Spleen (tissue), 11 donors: ENCODE data around the gene C1QA. TPM values are rescaled to one million over a fixed set of nuclear protein-coding genes. Genes with fewer than 3 reads are reported as not detected.

ENCODE experiments used
- DNase-seq: peaks from one replicate; pipeline ENCODE4 v3.0.0-alpha.2; 2020
- H3K27ac ChIP-seq, 8 donors: fragments of 200-600 bp; sonication (generic) in 7 of 8; 1 replicate in 4 of 8; 2 replicates in 4 of 8; pipeline versions ENCODE4 v1.5.0 to v1.8.0; 2016 to 2021; ENCODE audit warnings: inconsistent platforms in 4 of 8, mild to moderate bottlenecking in 4 of 8, moderate library complexity in 1 of 8
- H3K27me3 ChIP-seq, 7 donors: fragments of 200-600 bp; sonication (generic) in 6 of 7; replicated peaks in 1 of 7; 1 replicate in 4 of 7; 2 replicates in 3 of 7; pipeline versions ENCODE4 v1.5.0 to v1.8.0; 2016 to 2021; ENCODE audit warnings: inconsistent platforms in 3 of 7, mild to moderate bottlenecking in 1 of 7
- H3K36me3 ChIP-seq, 6 donors: fragments of 200-600 bp; sonication (generic) in 5 of 6; 1 replicate in 4 of 6; 2 replicates in 2 of 6; pipeline versions ENCODE4 v1.5.0 to v1.8.0; 2016 to 2021; ENCODE audit warnings: inconsistent platforms in 2 of 6
- H3K4me1 ChIP-seq, 6 donors: fragments of 200-600 bp; sonication (generic) in 5 of 6; 1 replicate in 3 of 6; 2 replicates in 3 of 6; pipeline versions ENCODE4 v1.5.0 to v1.8.0; 2016 to 2021; ENCODE audit warnings: inconsistent platforms in 3 of 6
- H3K4me3 ChIP-seq, 8 donors: fragments of 200-600 bp; sonication (generic) in 7 of 8; 1 replicate in 4 of 8; 2 replicates in 4 of 8; pipeline versions ENCODE4 v1.5.0 to v1.8.0; 2016 to 2021; ENCODE audit warnings: inconsistent platforms in 4 of 8, mild to moderate bottlenecking in 4 of 8, moderate library complexity in 2 of 8
- H3K9me3 ChIP-seq, 8 donors: fragments of 200-600 bp; sonication (generic) in 7 of 8; 1 replicate in 4 of 8; 2 replicates in 4 of 8; pipeline versions ENCODE4 v1.5.0 to v1.8.0; 2016 to 2021; ENCODE audit warnings: inconsistent platforms in 4 of 8
- POLR2A ChIP-seq, 3 donors: fragments of 450-650 bp; IDR thresholded peaks; one replicate each; pipeline ENCODE4 v1.5.1; 2017; ENCODE audit warnings: antibody characterized with exemption in 3 of 3, mild to moderate bottlenecking in 1 of 3
- POLR2AphosphoS5 ChIP-seq, 3 donors: sonication (generic); formaldehyde crosslinking; IDR thresholded peaks; one replicate each; pipeline ENCODE4 v1.5.1; 2017; ENCODE audit warnings: antibody characterized with exemption in 3 of 3
- intact Hi-C: fragments of 100-400 bp; cut with DNase I; formaldehyde crosslinking; loops from one replicate; pipeline ENCODE4 v1.15.0; 2023; ENCODE audit warnings: low total_unique reads
- microRNA-seq, 3 donors: library from miRNA; unstranded; fragments of <30 nt; microRNA quantifications; one replicate each; pipeline versions ENCODE4 to v1.1.0, GENCODE V29; 2019 to 2020
- polyA plus RNA-seq, 3 donors: library from polyadenylated mRNA; stranded (reverse); fragments of 200-250 nt; gene quantifications; one replicate each; pipeline ENCODE4 v1.2.1, GENCODE V29; 2013
- small RNA-seq, 4 donors: library from RNA; depleted of rRNA; stranded (forward); fragments of <200 nt; gene quantifications; one replicate each; pipeline ENCODE3, GENCODE V24; 2016
- total RNA-seq, 7 donors: library from RNA; depleted of rRNA in 3 of 7; stranded (reverse); fragments of >200 nt in 3 of 7; fragmentation: NEBNext Ultra II Directional in 4 of 7; extraction: Animal tissue kit (Norgen Biotek cat#: 25700) in 4 of 7; gene quantifications; one replicate each; pipeline versions ENCODE4 v1.1.0 to v1.2.1, GENCODE V29; 2016 to 2021
- TF ChIP-seq, protein P1 (sequence below), 11 experiments: fragments of 200-600 bp in 7 of 11; fragments of 450-650 bp in 4 of 11; sonication (generic) in 4 of 11; IDR thresholded peaks in 8 of 11; conservative IDR thresholded peaks in 3 of 11; 1 replicate in 7 of 11; 2 replicates in 4 of 11; pipeline versions ENCODE4 v1.4.0 to v1.8.0; 2016 to 2021; ENCODE audit warnings: antibody characterized with exemption in 11 of 11, inconsistent platforms in 4 of 11, mild to moderate bottlenecking in 1 of 11
- donor health status: healthy with polysubstance abuse.
- donor health status: DM: no; HTN: no; CAD: no; lungs with moderate emphysema.
- donor health status: DM: no; HTN: no; CAD: no.
- donor health status: Bipolar disorder and iron deficiency.
- donor health status: healthy.
- donor health status: DM: no; HTN: no; CAD: no.
- donor health status: DM: yes; HTN: yes; CAD: no.

The C1QA gene
- total and polyA plus RNA-seq, 10 donors = 296 to 1,485 (median 925) TPM

- Histone ChIP-seq H3K27me3 (peaks cover 0 to 29% (median 0%) of the 10 kb centered on the region in 7 donors), H3K9me3 (no peaks in the 10 kb centered on the region), H3K4me1 (no peaks in the 10 kb centered on the region), H3K27ac (no peak overlapping the region), H3K36me3 (no peaks in the 10 kb centered on the region), H3K4me3 (no peak overlapping the region)
- no peak for DNase-seq
- TF ChIP-seq POLR2A (IDR thresholded peaks at IDR 0.05) (no peak), POLR2AphosphoS5 (IDR thresholded peaks at IDR 0.05) (no peak)
- TF ChIP-seq, protein P1, sequence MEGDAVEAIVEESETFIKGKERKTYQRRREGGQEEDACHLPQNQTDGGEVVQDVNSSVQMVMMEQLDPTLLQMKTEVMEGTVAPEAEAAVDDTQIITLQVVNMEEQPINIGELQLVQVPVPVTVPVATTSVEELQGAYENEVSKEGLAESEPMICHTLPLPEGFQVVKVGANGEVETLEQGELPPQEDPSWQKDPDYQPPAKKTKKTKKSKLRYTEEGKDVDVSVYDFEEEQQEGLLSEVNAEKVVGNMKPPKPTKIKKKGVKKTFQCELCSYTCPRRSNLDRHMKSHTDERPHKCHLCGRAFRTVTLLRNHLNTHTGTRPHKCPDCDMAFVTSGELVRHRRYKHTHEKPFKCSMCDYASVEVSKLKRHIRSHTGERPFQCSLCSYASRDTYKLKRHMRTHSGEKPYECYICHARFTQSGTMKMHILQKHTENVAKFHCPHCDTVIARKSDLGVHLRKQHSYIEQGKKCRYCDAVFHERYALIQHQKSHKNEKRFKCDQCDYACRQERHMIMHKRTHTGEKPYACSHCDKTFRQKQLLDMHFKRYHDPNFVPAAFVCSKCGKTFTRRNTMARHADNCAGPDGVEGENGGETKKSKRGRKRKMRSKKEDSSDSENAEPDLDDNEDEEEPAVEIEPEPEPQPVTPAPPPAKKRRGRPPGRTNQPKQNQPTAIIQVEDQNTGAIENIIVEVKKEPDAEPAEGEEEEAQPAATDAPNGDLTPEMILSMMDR (IDR thresholded peaks at IDR 0.05 in 8 of 11, conservative IDR thresholded peaks at IDR 0.05 in 3 of 11) = no peak
- intact Hi-C loops = no loop called here
These were observed 52.0 kb downstream of the C1QA start for GRCh38 chr1:22688466-22688865.

Small RNA genes lying within 50 kb of the gene (microRNA-seq; reads per million reads assigned to microRNA genes)
- 0 to 0.28 (median 0) reads per million in 3 donors for gene MIR6127

Small RNA genes lying within 50 kb of the gene (small RNA-seq; reads per million reads assigned to genes)
- 0 to 0.06 (median 0) reads per million in 4 donors for gene MIR6127

Other genes starting within 250 kb of the C1QA start
- 10 to 100 TPM; 27.3 to 40.2 (median 32.7) TPM for gene ZBTB40, start 184.8 kb upstream of the C1QA start, total RNA-seq
- gene ZBTB40, start 184.8 kb upstream of the C1QA start, polyA plus RNA-seq = 10 to 100 TPM in 1 of 3 donors, 1 to 10 TPM in 2; 4.4 to 12.9 (median 9.8) TPM
- 1 to 10 TPM; 3.3 to 9.2 (median 5.3) TPM for gene EPHA8, start 73.1 kb upstream of the C1QA start, total RNA-seq
- 1 to 10 TPM in 1 of 3 donors, under 1 TPM in 2; 0.30 to 1.3 (median 0.33) TPM for gene EPHA8, start 73.1 kb upstream of the C1QA start, polyA plus RNA-seq
- gene C1QC, start 7.0 kb downstream of the C1QA start, total RNA-seq = 1,000 to 10,000 TPM in 5 of 7 donors, 100 to 1,000 TPM in 2; 919 to 1,691 (median 1,278) TPM
- gene C1QC, start 7.0 kb downstream of the C1QA start, polyA plus RNA-seq = 100 to 1,000 TPM in 2 of 3 donors, 10 to 100 TPM in 1; 98.7 to 283 (median 276) TPM
- gene C1QB, start 16.6 kb downstream of the C1QA start, total RNA-seq = 1,000 to 10,000 TPM; 1,098 to 3,817 (median 2,128) TPM
- gene C1QB, start 16.6 kb downstream of the C1QA start, polyA plus RNA-seq = 100 to 1,000 TPM; 225 to 496 (median 490) TPM
- 1 to 10 TPM; 2.5 to 9.3 (median 7.3) TPM for gene EPHB2, start 74.2 kb downstream of the C1QA start, total RNA-seq
- 1 to 10 TPM in 2 of 3 donors, under 1 TPM in 1; 0.67 to 2.0 (median 1.3) TPM for gene EPHB2, start 74.2 kb downstream of the C1QA start, polyA plus RNA-seq